KG1 (cell line): ENCODE results near the gene PRPF6.
A peak's percentile ranks its signal among the peaks of the same experiment; 100 is the strongest.

Source experiments
- DNase-seq: peaks from one replicate; lab custom pipeline; 2025; lab: John Stamatoyannopoulos, UW

Gene PRPF6

GRCh38 chr20:64049060-64049877 lies 68.3 kb downstream of the PRPF6 start, which contains the start of gene SOX18:
SOX18 (minus strand) TSS chr20:64049639; CDS start chr20:64049516, 123 bp downstream.
- DNase-seq = no peak

DNA sequence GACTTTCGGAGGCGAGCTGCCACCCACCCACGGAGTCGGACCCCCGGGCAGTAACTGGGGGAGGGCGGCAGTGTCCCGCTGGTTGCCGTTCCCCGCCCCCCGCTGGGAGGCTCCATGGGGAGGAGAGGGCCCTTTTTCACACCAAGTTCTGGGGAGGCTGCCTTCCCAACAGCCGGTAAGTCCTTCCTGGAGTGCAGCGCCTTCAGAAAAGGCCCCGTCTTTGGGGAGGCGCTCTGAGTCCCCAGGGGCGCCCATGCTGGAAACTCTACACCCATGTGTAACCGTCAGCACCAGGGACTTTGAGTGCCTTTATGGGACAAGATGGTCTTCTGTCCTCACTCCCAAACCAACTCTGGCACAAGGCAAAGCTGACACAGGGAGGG lies 68.9 kb downstream of the PRPF6 start:
- DNase-seq = no peak

DNA sequence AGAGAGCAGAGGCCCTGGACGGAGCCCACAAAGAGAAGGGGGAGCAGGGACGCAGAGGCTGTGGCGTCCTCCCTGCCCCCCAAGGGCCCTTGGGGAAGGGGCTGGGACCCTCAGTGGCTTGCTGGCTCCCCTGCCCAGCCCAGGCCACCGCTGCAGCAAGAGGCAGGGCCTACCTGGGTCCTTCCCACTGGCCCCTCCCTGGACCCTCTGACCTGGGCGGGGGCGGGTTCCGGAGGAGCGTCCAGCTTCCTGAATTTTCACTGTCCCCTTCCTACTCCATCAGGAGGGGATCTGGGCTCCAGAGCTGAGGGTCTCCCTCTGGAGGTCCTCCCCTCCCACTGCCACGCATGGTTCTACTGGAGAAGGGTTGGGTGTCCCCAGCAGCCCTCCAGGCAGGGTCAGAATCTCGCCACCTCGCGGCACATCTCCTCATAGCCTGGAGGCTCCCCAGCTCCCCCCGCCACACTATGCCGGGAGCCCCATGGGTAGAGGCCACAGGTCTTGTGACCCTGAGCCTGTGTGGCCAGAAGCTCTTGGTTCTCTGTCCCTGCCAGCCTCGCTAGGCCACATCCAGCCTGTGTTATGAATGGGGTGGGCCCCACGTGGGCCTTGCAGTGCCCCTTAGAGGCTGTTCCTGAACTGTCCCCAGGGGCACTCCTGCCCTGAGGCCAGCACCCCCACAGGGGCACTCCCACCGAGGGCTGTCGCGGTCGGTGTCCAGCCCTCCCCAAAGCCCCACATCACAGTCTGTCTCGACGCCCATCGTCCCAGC lies 69.5 kb downstream of the PRPF6 start:
- DNase-seq = no peak

DNA sequence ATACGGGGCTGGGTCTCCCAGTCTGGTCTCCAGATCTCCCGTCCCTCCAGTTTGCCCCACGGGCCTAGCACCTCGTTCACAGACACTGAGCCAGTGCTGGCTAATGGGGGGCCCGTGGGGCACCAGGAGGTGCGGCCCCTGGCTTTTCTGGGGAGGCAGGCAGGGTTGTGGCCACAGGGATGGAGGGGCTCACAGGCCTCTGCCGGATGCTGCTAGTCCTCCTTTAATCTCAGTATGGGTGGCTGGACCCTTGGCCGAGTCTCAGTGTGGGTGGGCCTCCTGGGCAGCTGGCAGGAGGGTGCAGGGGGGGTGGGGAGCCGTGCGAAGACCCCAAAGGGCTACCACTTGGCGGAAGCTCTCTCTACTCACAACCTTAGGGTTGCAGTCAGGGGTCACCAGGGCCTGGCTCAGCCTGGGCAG lies 70.1 kb downstream of the PRPF6 start:
- DNase-seq = no peak

DNA sequence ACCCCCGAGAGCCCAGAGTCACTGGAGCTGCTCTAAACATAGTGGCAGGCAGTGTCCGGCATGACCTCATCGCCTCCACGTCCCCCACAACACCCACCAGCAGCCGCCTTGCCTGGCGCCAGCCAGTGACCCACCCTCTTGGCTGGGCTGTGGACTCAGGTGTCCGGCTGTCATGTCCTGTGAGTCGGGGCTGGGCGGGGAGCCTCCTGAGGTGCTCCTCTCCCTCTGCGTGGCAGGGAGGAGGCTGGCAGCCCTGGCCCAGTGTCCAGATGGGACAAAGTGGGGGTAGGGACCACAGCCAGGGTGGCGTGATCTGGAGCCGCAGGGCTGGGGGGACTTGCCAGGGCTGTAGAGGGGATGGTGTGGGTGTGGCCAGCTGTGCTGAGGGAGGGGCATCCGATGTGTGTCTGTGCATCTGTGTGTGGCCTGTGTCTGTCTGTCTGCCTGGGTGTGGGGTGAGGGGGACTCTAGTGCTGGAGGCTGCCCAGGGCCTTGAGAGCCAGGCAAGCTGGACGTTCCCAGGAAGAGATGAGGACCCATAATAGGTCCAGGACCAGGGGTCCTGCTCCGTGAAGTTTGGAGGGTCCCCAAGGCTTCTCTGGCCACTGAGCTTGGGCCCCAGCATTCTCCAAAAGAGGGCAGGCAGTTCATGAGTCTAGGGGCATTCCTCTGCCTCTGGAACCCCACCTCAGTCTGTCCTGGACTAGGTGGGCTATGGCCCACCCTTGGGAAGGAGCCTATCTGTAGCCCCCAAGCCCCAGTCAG lies 70.8 kb downstream of the PRPF6 start:
- DNase-seq = no peak

DNA sequence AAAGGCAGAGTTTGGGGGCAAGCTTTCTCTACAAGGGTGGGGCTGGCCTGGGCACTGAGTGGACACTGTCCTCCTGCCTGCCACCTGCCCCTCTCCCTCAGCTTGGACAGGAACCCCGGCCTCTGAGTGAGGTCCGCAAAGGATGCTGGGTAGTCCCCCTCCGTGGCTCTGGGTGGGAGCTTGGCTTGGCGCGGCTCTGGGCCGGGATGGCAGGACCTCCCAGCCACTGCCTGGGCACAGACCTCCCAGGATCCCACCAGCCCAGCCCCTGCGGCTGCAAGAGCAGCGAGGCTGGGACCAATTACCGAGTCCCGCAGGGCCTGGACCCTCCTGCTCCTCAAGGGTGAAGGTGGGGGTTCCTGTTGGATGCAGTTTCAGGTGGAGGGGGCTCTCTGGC lies 71.4 kb downstream of the PRPF6 start:
- DNase-seq = no peak

DNA sequence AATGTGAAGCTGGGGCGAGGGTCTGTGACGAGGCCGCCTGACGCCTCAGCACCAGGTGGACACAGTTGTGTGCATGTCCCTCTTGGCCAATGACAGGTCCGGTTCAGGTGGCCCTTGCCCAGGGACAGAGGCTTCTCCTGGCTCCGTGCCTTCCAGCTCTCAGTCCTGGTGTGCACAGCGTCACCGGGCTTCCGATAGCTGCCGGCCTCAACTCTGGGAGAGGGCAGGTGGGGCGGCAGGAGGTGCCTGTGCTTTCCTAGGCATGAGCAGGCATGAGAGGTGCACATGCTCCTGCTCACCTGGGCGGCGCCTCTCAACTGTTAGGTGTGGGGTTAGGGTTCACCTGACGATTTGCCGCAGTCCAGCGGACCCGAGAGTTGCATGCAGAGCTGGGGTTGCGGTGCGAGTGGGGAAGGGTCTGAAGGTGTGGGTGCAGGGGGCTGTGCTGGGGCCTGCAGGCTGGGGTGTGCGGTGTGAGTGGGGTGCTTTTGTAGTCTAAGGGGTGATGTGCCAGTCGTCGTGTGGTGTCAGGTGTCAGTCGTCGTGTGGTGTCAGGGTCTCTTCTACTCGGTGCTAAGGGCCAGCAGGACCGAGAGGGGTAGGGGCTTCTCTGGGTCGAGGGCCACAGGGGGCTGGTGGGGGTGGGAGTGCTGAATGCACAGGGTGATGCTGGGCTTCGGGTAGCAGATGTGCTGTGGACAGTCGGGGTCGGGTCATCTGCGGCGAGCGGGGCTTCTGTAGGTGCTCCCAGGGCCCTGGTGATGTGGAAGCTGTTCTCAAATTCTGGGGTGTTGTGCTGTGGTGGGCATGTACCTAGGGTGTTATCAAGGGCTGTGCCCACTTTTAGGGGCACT lies 72.3 kb downstream of the PRPF6 start:
- DNase-seq = no peak

DNA sequence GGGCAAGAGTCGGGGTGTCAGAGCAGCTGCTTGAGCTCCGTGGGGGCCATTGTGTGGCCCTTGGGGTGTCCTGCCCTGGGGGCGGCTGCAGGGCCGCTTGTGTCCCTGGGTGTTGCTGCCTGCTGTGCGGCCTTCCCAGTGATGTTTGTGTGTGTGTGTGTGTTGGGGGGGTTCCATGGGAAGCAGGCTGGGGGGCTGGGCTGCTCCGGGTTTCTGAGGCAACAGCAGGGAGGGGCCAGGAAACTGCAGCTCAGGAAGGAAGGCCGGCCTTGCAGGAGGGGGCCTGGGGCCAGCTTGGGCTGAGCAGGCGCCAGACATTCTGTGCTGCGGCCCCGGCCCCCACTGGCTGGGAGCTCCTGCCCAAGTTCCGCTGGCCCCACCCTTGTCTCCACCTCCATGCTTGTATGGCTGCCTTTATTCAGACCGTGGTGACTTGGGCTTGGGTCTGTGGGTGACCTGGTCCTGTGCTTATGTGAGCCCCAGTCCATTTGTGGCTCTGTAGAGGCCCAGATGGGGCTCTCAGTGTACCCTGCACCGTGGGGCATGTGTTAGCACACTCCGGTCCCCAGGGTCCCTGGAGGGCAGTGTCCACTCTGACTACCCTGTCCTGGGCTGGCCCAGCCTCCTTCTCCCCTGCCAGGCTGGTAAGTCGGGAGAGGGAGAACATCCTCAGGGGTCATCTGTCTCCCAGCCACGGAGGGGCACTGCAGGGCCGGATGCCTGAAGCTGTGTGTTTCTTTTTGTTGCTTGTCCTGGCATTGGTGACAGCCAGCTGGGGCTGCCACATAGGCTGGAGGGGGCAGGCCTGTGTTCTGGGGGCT lies 73.1 kb downstream of the PRPF6 start:
- DNase-seq = no peak

DNA sequence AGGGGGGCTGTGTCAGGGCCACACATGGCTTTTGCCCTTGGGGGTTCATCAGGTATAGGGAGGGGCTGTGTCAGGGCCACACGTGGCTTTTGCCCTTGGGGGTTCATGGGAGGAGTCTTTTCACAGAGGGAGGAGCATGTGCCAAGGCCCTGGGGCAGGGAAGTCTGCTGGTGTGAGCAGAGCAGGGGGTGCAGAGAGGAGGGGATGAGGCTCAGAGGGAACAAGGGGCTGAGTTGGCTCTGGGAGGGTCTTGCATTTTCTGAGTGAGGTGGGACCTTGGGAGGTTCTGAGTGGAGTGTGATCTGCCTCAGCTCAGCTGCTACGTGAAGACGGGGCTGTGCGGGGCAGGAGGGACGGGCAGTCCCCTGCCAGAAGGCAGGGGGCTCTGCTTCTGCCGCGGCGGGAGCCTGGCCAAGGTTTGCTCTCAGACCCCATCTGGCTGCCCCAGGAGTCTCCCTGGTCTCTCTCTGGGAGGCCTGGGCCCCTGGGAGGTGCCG lies 74.5 kb downstream of the PRPF6 start:
- no peak for DNase-seq

DNA sequence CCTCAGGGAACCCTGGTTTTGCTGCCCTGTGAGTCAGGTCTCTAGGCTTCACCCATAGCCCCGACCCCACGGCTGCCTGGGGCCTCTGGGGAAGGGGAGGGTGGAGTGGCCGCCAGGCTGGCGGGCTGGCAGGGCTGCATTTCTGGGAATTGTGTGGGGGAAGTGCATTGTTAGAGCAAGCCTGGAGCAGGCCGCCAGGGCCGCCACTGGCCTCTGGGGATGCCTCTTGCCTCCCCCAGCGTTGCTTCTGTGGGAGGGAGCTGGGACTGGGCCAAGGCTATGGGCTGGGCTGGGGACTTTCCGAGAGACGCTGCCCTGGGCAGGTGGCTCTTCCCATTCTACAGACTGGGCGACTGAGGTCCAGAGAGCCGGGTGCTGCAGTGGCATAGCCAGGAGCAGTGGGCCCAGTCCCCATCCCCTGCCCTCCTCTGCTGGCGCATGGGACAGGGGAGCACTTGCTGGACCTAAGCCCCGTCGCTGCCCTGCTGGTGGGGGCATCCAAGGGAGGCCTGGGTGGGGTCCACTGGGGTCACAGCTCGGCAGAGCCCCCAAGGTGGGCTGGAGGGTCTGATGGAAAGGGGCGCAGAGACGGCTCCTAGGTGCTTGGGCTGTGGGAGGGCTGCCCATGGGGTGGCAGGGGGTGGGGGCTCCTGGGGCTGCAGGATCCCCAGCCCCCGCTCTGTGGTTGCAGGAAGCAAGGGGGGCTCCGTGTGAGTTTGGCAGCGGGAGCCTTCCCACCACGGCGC lies 75.1 kb downstream of the PRPF6 start:
- no peak for DNase-seq

DNA sequence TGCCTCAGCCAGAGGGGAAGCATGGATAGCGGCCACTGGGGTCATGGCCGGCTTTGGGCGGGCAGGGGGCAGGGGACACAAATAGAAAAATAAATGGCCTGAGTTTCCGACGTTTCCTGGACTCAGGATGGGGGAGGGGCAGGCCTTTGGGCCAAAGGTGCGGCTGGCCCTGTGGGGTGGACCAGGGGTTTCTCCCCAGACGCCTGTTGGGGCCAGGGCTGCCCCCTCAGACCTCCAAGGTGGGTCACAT lies 75.6 kb downstream of the PRPF6 start:
- no peak for DNase-seq

- no peak for DNase-seq
Measured at GRCh38 chr20:64056889-64057627, 76.1 kb downstream of the PRPF6 start.

DNA sequence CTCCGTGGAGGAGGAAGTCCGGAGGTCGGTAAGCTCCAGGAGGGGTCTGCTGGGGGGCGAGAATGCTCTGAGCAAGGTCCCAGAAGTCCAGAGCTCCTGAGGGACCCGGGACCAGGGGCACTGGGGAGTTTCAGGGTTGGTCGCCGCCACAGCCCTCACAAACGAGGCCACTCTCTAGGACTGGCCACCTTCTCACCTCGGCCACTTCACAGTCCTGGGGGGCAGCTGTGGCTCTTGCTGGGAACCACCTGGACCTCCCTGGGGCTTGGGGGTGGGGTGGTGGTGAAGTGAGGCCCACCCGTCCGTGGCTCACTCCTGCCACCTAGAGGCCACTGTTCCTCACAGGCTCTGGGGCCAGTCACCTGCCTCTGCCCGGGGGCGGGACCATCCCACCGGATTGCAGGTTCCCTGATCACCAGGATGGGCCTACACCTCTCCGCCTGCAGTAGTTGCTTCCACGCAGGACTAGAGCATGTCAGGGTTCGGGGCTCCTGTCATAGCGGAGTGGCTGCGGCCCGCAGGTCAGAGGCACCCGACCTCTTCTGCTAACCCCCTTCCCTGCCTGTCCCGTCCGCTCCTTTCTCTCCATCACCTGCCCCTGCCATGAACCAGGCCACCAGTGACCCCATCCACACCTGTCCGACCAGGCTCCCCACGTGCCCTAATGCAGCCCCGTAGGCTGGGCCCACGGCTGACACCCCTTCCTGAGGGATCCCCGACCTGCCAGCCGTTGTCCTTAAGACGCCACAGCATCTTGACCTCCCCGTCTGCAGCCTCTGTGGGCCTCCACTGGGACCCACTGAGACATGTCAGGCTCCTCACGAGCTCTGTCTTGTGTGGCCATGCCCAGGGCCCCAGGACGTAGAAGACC lies 76.9 kb downstream of the PRPF6 start:
- no peak for DNase-seq

DNA sequence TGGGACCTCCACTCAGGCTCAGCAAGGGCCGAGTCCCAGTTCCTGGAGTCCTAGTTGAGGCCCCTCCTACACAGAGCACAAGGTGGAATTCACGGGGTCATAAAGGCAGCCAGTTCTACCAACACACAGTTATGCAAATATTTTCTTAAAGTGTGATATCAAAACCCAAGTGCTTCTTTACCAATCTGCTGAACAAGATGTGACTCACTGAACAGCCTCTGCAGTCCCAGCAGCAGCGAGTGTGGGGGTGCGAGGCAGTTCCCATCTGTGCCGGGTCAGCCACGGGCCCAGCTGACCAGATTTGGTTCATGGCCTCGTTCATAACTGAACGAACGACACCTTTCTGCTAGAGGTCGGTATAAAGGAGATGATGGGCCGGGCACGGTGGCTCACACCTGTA lies 77.6 kb downstream of the PRPF6 start:
- no peak for DNase-seq

- DNase-seq = no peak
Measured at GRCh38 chr20:64062276-64062595, 81.3 kb downstream of the PRPF6 start.

DNA sequence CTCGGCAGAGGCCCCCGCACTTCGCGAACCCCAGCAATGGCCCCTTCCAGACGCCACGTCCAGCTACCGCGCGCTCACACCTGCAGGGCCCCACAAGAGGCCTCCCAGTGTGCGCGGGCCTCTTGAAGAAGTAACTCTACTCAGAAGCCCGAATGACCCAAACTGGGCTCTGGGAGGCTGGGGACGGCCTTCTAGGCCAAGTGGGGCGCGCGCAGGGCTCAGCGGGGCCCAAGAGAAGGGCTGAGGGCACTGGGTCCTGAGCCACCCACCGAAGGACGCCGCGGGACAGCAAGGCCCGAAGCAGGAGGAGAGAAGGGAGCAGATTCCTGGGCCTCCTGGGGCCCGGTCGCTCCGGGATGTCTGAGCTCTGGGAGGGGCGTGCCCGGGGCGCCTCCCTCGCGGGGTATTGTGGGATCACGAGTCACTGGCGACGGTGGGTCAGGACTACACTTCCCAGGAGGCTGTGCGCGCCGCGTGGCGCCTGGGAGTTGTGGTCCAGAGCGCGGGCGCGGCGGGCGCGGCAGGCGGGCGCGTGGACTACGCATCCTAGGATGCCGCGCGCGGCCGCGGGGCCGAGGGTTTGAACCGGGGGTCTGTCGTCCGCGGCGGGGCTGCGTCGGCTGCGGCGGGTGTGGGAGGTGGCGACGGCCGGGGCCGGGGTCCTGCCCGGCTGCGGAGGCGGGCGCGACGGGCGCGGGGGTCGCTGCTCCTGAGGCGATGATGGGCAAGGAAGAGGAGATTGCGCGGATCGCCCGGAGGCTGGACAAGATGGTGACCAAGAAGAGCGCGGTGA lies 81.9 kb downstream of the PRPF6 start, which contains the start of gene TCEA2:
TCEA2 (plus strand) TSS at position 603 of the 793 bp plus-strand sequence; CDS start at position 718, 115 bp downstream.
- DNase-seq = peak; percentile 84

GRCh38 chr20:64063389-64064144 lies 82.6 kb downstream of the PRPF6 start:
- no peak for DNase-seq
